Measurements from ENCODE around the gene NCAM1.
A peak's percentile ranks its signal among the peaks of the same experiment; 100 is the strongest.

Gene NCAM1

GRCh38 chr11:112968941-112969713, 7.9 kb downstream of the NCAM1 start:
- no peak for DNase-seq (ENCODE audit: low spot score)

- DNase-seq (ENCODE audit: low spot score), result no peak
These were observed 10.0 kb downstream of the NCAM1 start for GRCh38 chr11:112971195-112971594.

- DNase-seq (ENCODE audit: low spot score), result no peak
These were observed 10.6 kb downstream of the NCAM1 start for GRCh38 chr11:112971827-112972226.

- peak; percentile 1 for DNase-seq (ENCODE audit: low spot score)
These were observed 11.4 kb downstream of the NCAM1 start for GRCh38 chr11:112972399-112973145.

- no peak for DNase-seq (ENCODE audit: low spot score)
These were observed 13.8 kb downstream of the NCAM1 start for GRCh38 chr11:112975051-112975450.

GRCh38 chr11:112975493-112975892, 14.3 kb downstream of the NCAM1 start:
- no peak for DNase-seq (ENCODE audit: low spot score)

- DNase-seq (ENCODE audit: low spot score), result no peak
These were observed 16.5 kb downstream of the NCAM1 start for GRCh38 chr11:112977755-112978154.

- DNase-seq (ENCODE audit: low spot score), result no peak
These were observed 22.7 kb downstream of the NCAM1 start for GRCh38 chr11:112983887-112984286.

GRCh38 chr11:112989198-112989597, 28.0 kb downstream of the NCAM1 start:
- DNase-seq (ENCODE audit: low spot score), result no peak

GRCh38 chr11:112993808-112994207, 32.6 kb downstream of the NCAM1 start:
- DNase-seq (ENCODE audit: low spot score), result no peak

- no peak for DNase-seq (ENCODE audit: low spot score)
These were observed 34.3 kb downstream of the NCAM1 start for GRCh38 chr11:112995423-112996090.

GRCh38 chr11:112996994-112997393, 35.8 kb downstream of the NCAM1 start:
- DNase-seq (ENCODE audit: low spot score), result no peak

- no peak for DNase-seq (ENCODE audit: low spot score)
These were observed 36.7 kb downstream of the NCAM1 start for GRCh38 chr11:112997857-112998466.

- no peak for DNase-seq (ENCODE audit: low spot score)
These were observed 38.3 kb downstream of the NCAM1 start for GRCh38 chr11:112999520-112999919.

- DNase-seq (ENCODE audit: low spot score), result no peak
These were observed 40.5 kb downstream of the NCAM1 start for GRCh38 chr11:113001709-113002108.

GRCh38 chr11:113006896-113007445, 45.8 kb downstream of the NCAM1 start:
- no peak for DNase-seq (ENCODE audit: low spot score)

- peak; percentile 4 for DNase-seq (ENCODE audit: low spot score)
These were observed 53.3 kb downstream of the NCAM1 start for GRCh38 chr11:113014262-113015097.

GRCh38 chr11:113015098-113015455, 53.9 kb downstream of the NCAM1 start:
- DNase-seq (ENCODE audit: low spot score), result no peak

GRCh38 chr11:113016905-113017304, 55.7 kb downstream of the NCAM1 start:
- DNase-seq (ENCODE audit: low spot score), result no peak

- DNase-seq (ENCODE audit: low spot score), result no peak
These were observed 57.7 kb downstream of the NCAM1 start for GRCh38 chr11:113018913-113019312.

- no peak for DNase-seq (ENCODE audit: low spot score)
These were observed 58.5 kb downstream of the NCAM1 start for GRCh38 chr11:113019711-113020110.
